Natural killer cell (primary cell): ENCODE measurements around the gene NRG3. TPM values are rescaled to one million over a fixed set of nuclear protein-coding genes. Genes with fewer than 3 reads are reported as not detected.

ENCODE experiments used
- ATAC-seq, 3 donors: fragments of 150-1000 bp in 2 of 3; fragments of 200-7000 bp in 1 of 3; cut with Tn5 transposase; 1 replicate in 1 of 3; 2 replicates in 2 of 3; pipeline ENCODE4 v1.10.0; 2021; ENCODE audit warnings: mild to moderate bottlenecking in 2 of 3, moderate library complexity in 2 of 3
- DNase-seq, 2 donors: peaks; one replicate each; pipeline versions ENCODE4 v3.0.0 to v3.0.0-alpha.2; 2013 to 2021; ENCODE audit warnings: mixed read lengths in 1 of 2
- H3K27ac ChIP-seq: one replicate; pipeline ENCODE4 v1.5.1; 2013; ENCODE audit warnings: mild to moderate bottlenecking, low read length
- H3K27me3 ChIP-seq: one replicate; pipeline ENCODE4 v1.6.1; 2013; ENCODE audit warnings: low read length; ENCODE audit not compliant: control insufficient read depth, insufficient read depth
- H3K36me3 ChIP-seq: one replicate; pipeline ENCODE4 v1.6.1; 2013; ENCODE audit warnings: low read length; ENCODE audit not compliant: control insufficient read depth, insufficient read depth
- H3K4me1 ChIP-seq: one replicate; pipeline ENCODE4 v1.6.1; 2013; ENCODE audit warnings: low read length; ENCODE audit not compliant: control insufficient read depth, insufficient read depth
- H3K4me3 ChIP-seq: one replicate; pipeline ENCODE4 v1.5.1; 2013; ENCODE audit warnings: low read length
- H3K9me3 ChIP-seq: one replicate; pipeline ENCODE4 v1.6.1; 2013; ENCODE audit warnings: low read length; ENCODE audit not compliant: control insufficient read depth, insufficient read depth
- H3K27ac Mint-ChIP-seq, 2 donors: one replicate each; pipeline ENCODE4 v1.8.0; 2022; ENCODE audit warnings: mild to moderate bottlenecking in 2 of 2, mixed read lengths in 2 of 2, moderate library complexity in 1 of 2
- H3K27me3 Mint-ChIP-seq, 2 donors: one replicate each; pipeline ENCODE4 v1.8.0; 2022; ENCODE audit warnings: low read depth in 2 of 2, mixed read lengths in 2 of 2
- H3K36me3 Mint-ChIP-seq: one replicate; pipeline ENCODE4 v1.8.0; 2022; ENCODE audit warnings: mixed read lengths
- H3K4me1 Mint-ChIP-seq, 2 donors: one replicate each; pipeline ENCODE4 v1.8.0; 2022; ENCODE audit warnings: mixed read lengths in 2 of 2
- H3K4me3 Mint-ChIP-seq: one replicate; pipeline ENCODE4 v1.8.0; 2022; ENCODE audit warnings: mild to moderate bottlenecking, moderate library complexity, mixed read lengths
- H3K9me3 Mint-ChIP-seq, 2 donors: one replicate each; pipeline ENCODE4 v1.8.0; 2022; ENCODE audit warnings: mixed read lengths in 2 of 2
- CTCF ChIP-seq: fragments of 200-600 bp; IDR thresholded peaks from one replicate; pipeline ENCODE4 v1.8.0; 2022; ENCODE audit warnings: antibody characterized with exemption
- WGBS: methylation state at CpG from one replicate; pipeline ENCODE4 v1.1.7; 2013; ENCODE audit warnings: missing lambda C conversion rate; ENCODE audit not compliant: insufficient coverage; 5-methylcytosine and 5-hydroxymethylcytosine counted together
- intact Hi-C: fragments of 100-400 bp; cut with micrococcal nuclease; formaldehyde crosslinking; loops from one replicate; pipeline ENCODE4 v1.14.2; 2022
- total RNA-seq, 4 donors: library from RNA; stranded (reverse); fragments of 120-200 nt in 1 of 4; gene quantifications; one replicate each; pipeline versions ENCODE4 v1.2.3 to v1.2.4, GENCODE V29; 2013 to 2022

Gene NRG3
- total RNA-seq, 3 donors from 2014 or later (not counting 1 experiment from before 2014, with no cell fraction given) = not detected

GRCh38 chr10:83007510-83007909 is 1132.5 kb downstream of the NRG3 start:
- Histone ChIP-seq H3K9me3 (no peaks in the 10 kb centered on the region), H3K36me3 (no peaks in the 10 kb centered on the region), H3K27ac (no peak overlapping the region), H3K4me1 (no peaks in the 10 kb centered on the region), H3K27me3 (no peaks in the 10 kb centered on the region), H3K4me3 (no peak overlapping the region)
- no peak overlapping the region for H3K27ac Mint-ChIP-seq
- H3K9me3 Mint-ChIP-seq = peaks cover 16 to 21% of the 10 kb centered on the region in 2 donors
- H3K36me3 Mint-ChIP-seq = no peaks in the 10 kb centered on the region
- TF ChIP-seq CTCF = no peak
- no peak for DNase-seq
- ATAC-seq = no peak
- intact Hi-C loops = no loop called here
- WGBS = 76% methylated on average over 3 of the region's 3 CpGs
- H3K27me3 Mint-ChIP-seq = no peaks in the 10 kb centered on the region
- no peak overlapping the region for H3K4me3 Mint-ChIP-seq
- H3K4me1 Mint-ChIP-seq = no peaks in the 10 kb centered on the region

- intact Hi-C loops = no loop called here
Observed at GRCh38 chr10:83012866-83013265, 1137.9 kb downstream of the NRG3 start.

GRCh38 chr10:83017076-83017867 is 1142.3 kb downstream of the NRG3 start:
- H3K36me3 Mint-ChIP-seq = no peaks in the 10 kb centered on the region
- Histone ChIP-seq H3K36me3 (no peaks in the 10 kb centered on the region), H3K4me1 (no peaks in the 10 kb centered on the region), H3K9me3 (no peaks in the 10 kb centered on the region), H3K27ac (no peak overlapping the region), H3K27me3 (no peaks in the 10 kb centered on the region), H3K4me3 (no peak overlapping the region)
- H3K4me1 Mint-ChIP-seq = no peaks in the 10 kb centered on the region
- no peak for ATAC-seq
- peaks cover 6 to 19% of the 10 kb centered on the region in 2 donors for H3K9me3 Mint-ChIP-seq
- DNase-seq = no peak
- 92% methylated on average over 1 of the region's 2 CpGs for WGBS
- intact Hi-C loops = no loop called here
- no peak for TF ChIP-seq CTCF
- H3K4me3 Mint-ChIP-seq = no peak overlapping the region
- H3K27me3 Mint-ChIP-seq = no peaks in the 10 kb centered on the region
- H3K27ac Mint-ChIP-seq = no peak overlapping the region

More at GRCh38 chr10:83012866-83013265, 1137.9 kb downstream of the NRG3 start:
- DNase-seq (no peak), ATAC-seq (no peak)
- Mint-ChIP-seq H3K4me3 (no peak overlapping the region), H3K36me3 (no peaks in the 10 kb centered on the region), H3K9me3 (peaks cover 2 to 6% of the 10 kb centered on the region in 2 donors), H3K27me3 (no peaks in the 10 kb centered on the region), H3K4me1 (no peaks in the 10 kb centered on the region), H3K27ac (no peak overlapping the region)
- Histone ChIP-seq H3K4me1 (no peaks in the 10 kb centered on the region), H3K27ac (no peak overlapping the region), H3K9me3 (no peaks in the 10 kb centered on the region), H3K27me3 (no peaks in the 10 kb centered on the region), H3K4me3 (no peak overlapping the region), H3K36me3 (no peaks in the 10 kb centered on the region)
- WGBS = 61% methylated on average over 3 of the region's 3 CpGs
- TF ChIP-seq CTCF = no peak

GRCh38 chr10:83023662-83024061 is 1148.7 kb downstream of the NRG3 start:
- DNase-seq (no peak), ATAC-seq (no peak)
- Histone ChIP-seq H3K4me1 (no peaks in the 10 kb centered on the region), H3K27me3 (no peaks in the 10 kb centered on the region), H3K27ac (no peak overlapping the region), H3K36me3 (no peaks in the 10 kb centered on the region), H3K4me3 (no peak overlapping the region), H3K9me3 (no peaks in the 10 kb centered on the region)
- WGBS = 69% methylated on average over 1 of the region's 2 CpGs
- Mint-ChIP-seq H3K4me3 (no peak overlapping the region), H3K27me3 (no peaks in the 10 kb centered on the region), H3K27ac (no peak overlapping the region), H3K36me3 (peaks cover 6% of the 10 kb centered on the region), H3K9me3 (peaks cover 16 to 32% of the 10 kb centered on the region in 2 donors), H3K4me1 (no peaks in the 10 kb centered on the region)
- intact Hi-C loops = no loop called here
- no peak for TF ChIP-seq CTCF
